Astrocyte (in vitro differentiated cells and primary cell): ENCODE measurements around the gene FGFR3. TPM values are rescaled to one million over a fixed set of nuclear protein-coding genes. Genes with fewer than 3 reads are reported as not detected.
"Not testable (repeated sequence)": the region's sequence is repeated elsewhere in the genome, so short reads cannot be mapped to it uniquely, and the experiment has no call there.

Experiments
- DNase-seq: peaks from one replicate; pipeline ENCODE4 v3.0.0-alpha.2; 2010; ENCODE audit warnings: low read depth
- FAIRE-seq: peaks from 2 replicates; lab custom pipeline; 2011; peaks lifted over from hg19 to GRCh38; lab: Jason Lieb, UNC
- H2AFZ ChIP-seq: 2 replicates; pipeline ENCODE4 v1.6.0; 2012; ENCODE audit warnings: low read depth, low read length, inconsistent platforms
- H3K27ac ChIP-seq: 2 replicates; pipeline ENCODE4 v1.5.1; 2011; ENCODE audit warnings: low read depth, low read length, inconsistent platforms
- H3K27me3 ChIP-seq: 2 replicates; pipeline ENCODE4 v1.6.0; 2011; ENCODE audit warnings: low read length, inconsistent platforms; ENCODE audit not compliant: insufficient read depth
- H3K36me3 ChIP-seq: 2 replicates; pipeline ENCODE4 v1.5.1; 2011; ENCODE audit warnings: low read length, inconsistent platforms; ENCODE audit not compliant: insufficient read depth
- H3K4me1 ChIP-seq: 2 replicates; pipeline ENCODE4 v1.5.1; 2011; ENCODE audit warnings: low read length, inconsistent platforms; ENCODE audit not compliant: insufficient read depth
- H3K4me2 ChIP-seq: 2 replicates; pipeline ENCODE4 v1.6.0; 2012; ENCODE audit warnings: low read length, inconsistent platforms
- H3K4me3 ChIP-seq: 2 replicates; pipeline ENCODE4 v1.5.1; 2011; ENCODE audit warnings: low read depth, mild to moderate bottlenecking, low read length, inconsistent platforms; ENCODE audit not compliant: insufficient read depth
- H3K79me2 ChIP-seq: 2 replicates; pipeline ENCODE4 v1.6.0; 2012; ENCODE audit warnings: mild to moderate bottlenecking, low read length, inconsistent platforms; ENCODE audit not compliant: insufficient read depth
- H3K9ac ChIP-seq: 2 replicates; pipeline ENCODE4 v1.6.0; 2012; ENCODE audit warnings: mild to moderate bottlenecking, low read length, inconsistent platforms
- H3K9me3 ChIP-seq: 2 replicates; pipeline ENCODE4 v1.5.1; 2012; ENCODE audit warnings: low read depth, mild to moderate bottlenecking, low read length, inconsistent platforms; ENCODE audit not compliant: insufficient read depth
- H4K20me1 ChIP-seq: 2 replicates; pipeline ENCODE4 v1.6.0; 2012; ENCODE audit warnings: low read length, inconsistent platforms; ENCODE audit not compliant: insufficient read depth
- H3K27ac Mint-ChIP-seq: one replicate; pipeline ENCODE4 v1.8.0; 2021; ENCODE audit warnings: mild to moderate bottlenecking, mixed read lengths; ENCODE audit not compliant: unreplicated experiment
- H3K27me3 Mint-ChIP-seq: one replicate; pipeline ENCODE4 v1.8.0; 2021; ENCODE audit warnings: low read depth, mixed read lengths; ENCODE audit not compliant: unreplicated experiment
- H3K36me3 Mint-ChIP-seq: one replicate; pipeline ENCODE4 v1.8.0; 2021; ENCODE audit warnings: low read depth, mixed read lengths; ENCODE audit not compliant: unreplicated experiment
- H3K4me1 Mint-ChIP-seq: one replicate; pipeline ENCODE4 v1.8.0; 2021; ENCODE audit warnings: low read depth, mixed read lengths; ENCODE audit not compliant: unreplicated experiment
- H3K4me3 Mint-ChIP-seq: one replicate; pipeline ENCODE4 v1.8.0; 2021; ENCODE audit warnings: mild to moderate bottlenecking, moderate library complexity, mixed read lengths; ENCODE audit not compliant: unreplicated experiment
- H3K9me3 Mint-ChIP-seq: one replicate; pipeline ENCODE4 v1.8.0; 2021; ENCODE audit warnings: mild to moderate bottlenecking, mixed read lengths; ENCODE audit not compliant: unreplicated experiment
- EZH2 ChIP-seq: IDR thresholded peaks from 2 replicates; pipeline ENCODE4 v1.6.1; 2012; ENCODE audit warnings: mild to moderate bottlenecking, low read length, inconsistent platforms; ENCODE audit not compliant: insufficient read depth
- total RNA-seq: library from RNA; stranded (reverse); gene quantifications from 2 replicates; pipeline ENCODE4 v1.2.1, GENCODE V29; 2021
- TF ChIP-seq, protein P1 (sequence below): IDR thresholded peaks from 2 replicates; pipeline ENCODE4 v1.5.1; 2011; ENCODE audit warnings: low read depth, mild to moderate bottlenecking, inconsistent platforms, low read length, moderate library complexity; ENCODE audit not compliant: insufficient read depth

The FGFR3 gene
- total RNA-seq, 1 donor from 2014 or later: 3.9 TPM

DNA sequence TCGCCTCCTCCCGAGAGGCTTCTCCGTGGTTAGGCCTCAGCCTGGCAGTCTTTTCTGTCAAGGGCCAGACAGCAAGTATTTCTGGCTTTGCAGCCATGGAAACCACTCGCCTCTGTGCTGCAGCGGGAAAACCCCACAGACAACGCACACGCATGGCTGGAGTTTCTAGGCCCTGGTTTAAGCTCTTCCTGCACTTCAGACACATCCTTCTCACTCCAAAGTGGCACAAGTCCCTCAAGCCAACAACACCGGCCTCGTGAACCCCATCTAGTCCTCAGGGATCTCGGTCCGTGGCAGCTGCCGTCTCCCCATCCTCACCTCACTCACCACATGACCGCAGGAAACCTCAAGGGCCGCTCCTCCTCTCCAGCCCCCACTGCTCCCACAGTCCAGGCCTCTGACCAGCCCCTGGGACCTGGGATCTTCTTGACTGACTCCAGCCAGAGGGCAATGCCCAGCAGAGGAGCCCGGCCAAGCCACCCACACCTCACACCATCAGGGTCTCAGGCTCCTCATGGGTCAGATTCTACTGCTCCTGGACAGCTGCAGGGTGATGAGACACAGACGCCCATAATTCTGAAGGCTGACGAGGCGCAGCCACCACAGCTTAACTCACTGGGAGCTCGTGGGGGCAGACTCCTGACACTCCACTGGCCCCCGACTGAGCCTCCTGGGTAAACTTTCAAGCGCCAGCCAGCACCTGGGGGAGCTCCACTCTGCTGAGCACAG is 41.1 kb downstream of the FGFR3 start:
- H4K20me1 ChIP-seq: peaks cover 39% of the 10 kb centered on the region
- no peaks in the 10 kb centered on the region for H3K27me3 Mint-ChIP-seq
- no peaks in the 10 kb centered on the region for H3K9me3 ChIP-seq
- DNase-seq (no peak), FAIRE-seq (no peak)
- no peaks in the 10 kb centered on the region for H3K9me3 Mint-ChIP-seq
- H3K9ac ChIP-seq: no peak overlapping the region
- no peak overlapping the region for H3K4me3 ChIP-seq
- H3K27ac ChIP-seq: no peak overlapping the region
- H3K4me1 Mint-ChIP-seq: peaks cover 7% of the 10 kb centered on the region
- peaks cover under 1% of the 10 kb centered on the region for H3K79me2 ChIP-seq
- no peak overlapping the region for H3K27ac Mint-ChIP-seq
- H3K27me3 ChIP-seq: no peaks in the 10 kb centered on the region
- no peaks in the 10 kb centered on the region for H3K4me1 ChIP-seq
- TF ChIP-seq, protein P1, sequence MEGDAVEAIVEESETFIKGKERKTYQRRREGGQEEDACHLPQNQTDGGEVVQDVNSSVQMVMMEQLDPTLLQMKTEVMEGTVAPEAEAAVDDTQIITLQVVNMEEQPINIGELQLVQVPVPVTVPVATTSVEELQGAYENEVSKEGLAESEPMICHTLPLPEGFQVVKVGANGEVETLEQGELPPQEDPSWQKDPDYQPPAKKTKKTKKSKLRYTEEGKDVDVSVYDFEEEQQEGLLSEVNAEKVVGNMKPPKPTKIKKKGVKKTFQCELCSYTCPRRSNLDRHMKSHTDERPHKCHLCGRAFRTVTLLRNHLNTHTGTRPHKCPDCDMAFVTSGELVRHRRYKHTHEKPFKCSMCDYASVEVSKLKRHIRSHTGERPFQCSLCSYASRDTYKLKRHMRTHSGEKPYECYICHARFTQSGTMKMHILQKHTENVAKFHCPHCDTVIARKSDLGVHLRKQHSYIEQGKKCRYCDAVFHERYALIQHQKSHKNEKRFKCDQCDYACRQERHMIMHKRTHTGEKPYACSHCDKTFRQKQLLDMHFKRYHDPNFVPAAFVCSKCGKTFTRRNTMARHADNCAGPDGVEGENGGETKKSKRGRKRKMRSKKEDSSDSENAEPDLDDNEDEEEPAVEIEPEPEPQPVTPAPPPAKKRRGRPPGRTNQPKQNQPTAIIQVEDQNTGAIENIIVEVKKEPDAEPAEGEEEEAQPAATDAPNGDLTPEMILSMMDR: no peak
- TF ChIP-seq EZH2: no peak
- no peak overlapping the region for H2AFZ ChIP-seq
- no peak overlapping the region for H3K4me2 ChIP-seq
- H3K4me3 Mint-ChIP-seq: no peak overlapping the region
- H3K36me3 ChIP-seq: peaks cover 31% of the 10 kb centered on the region
- H3K36me3 Mint-ChIP-seq: peaks cover 21% of the 10 kb centered on the region

DNA sequence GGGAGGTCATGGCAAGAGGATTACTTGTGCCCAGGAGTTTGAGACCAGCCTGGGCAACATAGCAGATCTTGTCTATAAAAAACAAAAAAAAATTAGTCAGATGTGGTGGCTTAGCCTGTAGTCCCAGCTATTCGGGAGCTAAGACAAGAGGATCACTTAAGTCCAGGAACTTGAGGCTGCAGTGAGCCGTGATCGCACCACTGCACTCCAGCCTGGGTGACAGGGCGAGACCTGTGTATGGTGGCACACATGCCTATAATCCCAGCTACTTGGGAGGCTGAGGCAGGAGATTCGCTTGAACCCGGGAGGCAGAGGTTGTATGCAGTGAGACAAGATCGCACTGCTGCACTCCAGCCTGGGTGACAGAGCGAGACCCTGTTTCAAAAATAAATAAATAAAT is 42.7 kb downstream of the FGFR3 start:
- peaks cover 18% of the 10 kb centered on the region for H3K36me3 Mint-ChIP-seq
- Histone ChIP-seq H4K20me1 (peaks cover 36% of the 10 kb centered on the region), H3K79me2 (peaks cover 10% of the 10 kb centered on the region), H3K36me3 (peaks cover 37% of the 10 kb centered on the region)
- H3K4me3 Mint-ChIP-seq, H3K4me1 Mint-ChIP-seq, H3K27me3 Mint-ChIP-seq, H3K9ac ChIP-seq, FAIRE-seq, H3K9me3 Mint-ChIP-seq, H3K27ac Mint-ChIP-seq, H3K4me3 ChIP-seq, H3K9me3 ChIP-seq, H3K27me3 ChIP-seq, H2AFZ ChIP-seq, H3K27ac ChIP-seq, DNase-seq, H3K4me1 ChIP-seq, H3K4me2 ChIP-seq: not testable (repeated sequence)

DNA sequence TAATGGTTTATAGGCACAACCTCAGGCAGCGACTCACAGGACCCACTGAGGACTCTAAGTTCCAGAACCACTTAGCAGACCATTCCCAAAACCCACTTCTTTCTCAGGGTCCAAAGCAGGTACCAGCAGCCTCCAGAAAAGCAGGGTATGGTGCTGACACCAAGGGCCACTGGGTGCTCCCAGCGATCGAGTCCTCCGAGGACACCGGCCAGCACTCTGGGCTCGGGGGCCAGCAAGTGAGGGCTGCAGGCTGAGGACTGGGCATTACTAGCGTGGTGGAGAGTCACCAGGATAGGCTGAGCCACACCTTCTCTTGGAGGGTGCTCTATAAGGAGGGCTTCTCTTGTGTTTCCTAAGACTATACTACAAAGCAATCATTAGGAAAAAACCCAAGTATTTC is 43.6 kb downstream of the FGFR3 start:
- Histone ChIP-seq H3K4me1 (no peaks in the 10 kb centered on the region), H3K27ac (no peak overlapping the region), H3K36me3 (peaks cover 35% of the 10 kb centered on the region), H3K9me3 (no peaks in the 10 kb centered on the region), H3K4me3 (no peak overlapping the region), H3K9ac (no peak overlapping the region), H4K20me1 (peaks cover 43% of the 10 kb centered on the region), H3K4me2 (no peak overlapping the region), H3K27me3 (no peaks in the 10 kb centered on the region), H3K79me2 (peaks cover 18% of the 10 kb centered on the region), H2AFZ (no peak overlapping the region)
- DNase-seq (no peak), FAIRE-seq (no peak)
- Mint-ChIP-seq H3K9me3 (no peaks in the 10 kb centered on the region), H3K27ac (no peak overlapping the region), H3K4me1 (peaks cover 7% of the 10 kb centered on the region), H3K27me3 (no peaks in the 10 kb centered on the region), H3K36me3 (peaks cover 21% of the 10 kb centered on the region), H3K4me3 (no peak overlapping the region)
- TF ChIP-seq, protein P1: no peak
- TF ChIP-seq EZH2: no peak
